GM18519 (cell line): ENCODE measurements around the gene RNF213.
"Not testable (repeated sequence)": the region's sequence is repeated elsewhere in the genome, so short reads cannot be mapped to it uniquely, and the experiment has no call there.

ENCODE experiments used
- ATAC-seq: cut with Tn5 transposase; IDR thresholded peaks from one replicate; pipeline ENCODE4 v1.9.1; 2021; ENCODE audit warnings: mild to moderate bottlenecking, moderate library complexity; ENCODE audit not compliant: unreplicated experiment, low FRiP score

The RNF213 gene

GRCh38 chr17:80289616-80290015 lies 29.0 kb downstream of the RNF213 start:
- no peak for ATAC-seq

GRCh38 chr17:80290156-80290555 lies 29.5 kb downstream of the RNF213 start:
- ATAC-seq = no peak

- ATAC-seq = no peak
These were observed 30.6 kb downstream of the RNF213 start for GRCh38 chr17:80291260-80291659.

GRCh38 chr17:80291691-80292487 lies 31.2 kb downstream of the RNF213 start:
- no peak for ATAC-seq

- no peak for ATAC-seq
These were observed 31.9 kb downstream of the RNF213 start for GRCh38 chr17:80292521-80292971.

GRCh38 chr17:80294210-80294609 lies 33.6 kb downstream of the RNF213 start:
- ATAC-seq = no peak

GRCh38 chr17:80294653-80295052 lies 34.0 kb downstream of the RNF213 start:
- ATAC-seq = no peak

GRCh38 chr17:80295146-80295545 lies 34.5 kb downstream of the RNF213 start:
- ATAC-seq = no peak

- no peak for ATAC-seq
These were observed 34.9 kb downstream of the RNF213 start for GRCh38 chr17:80295559-80295958.

- ATAC-seq = no peak
These were observed 35.6 kb downstream of the RNF213 start for GRCh38 chr17:80296221-80296620.

- ATAC-seq = no peak
These were observed 37.4 kb downstream of the RNF213 start for GRCh38 chr17:80297996-80298560.

GRCh38 chr17:80299350-80300100 lies 38.9 kb downstream of the RNF213 start:
- not testable (repeated sequence) for ATAC-seq

GRCh38 chr17:80300756-80301155 lies 40.1 kb downstream of the RNF213 start:
- ATAC-seq = not testable (repeated sequence)

- ATAC-seq = no peak
These were observed 43.2 kb downstream of the RNF213 start for GRCh38 chr17:80303824-80304223.

GRCh38 chr17:80307994-80308691 lies 47.5 kb downstream of the RNF213 start:
- ATAC-seq = no peak

- ATAC-seq = no peak
These were observed 48.3 kb downstream of the RNF213 start for GRCh38 chr17:80308692-80309517.

- no peak for ATAC-seq
These were observed 50.7 kb downstream of the RNF213 start for GRCh38 chr17:80311216-80311827.

GRCh38 chr17:80312621-80313135 lies 52.0 kb downstream of the RNF213 start:
- ATAC-seq = no peak

- ATAC-seq = no peak
These were observed 52.6 kb downstream of the RNF213 start for GRCh38 chr17:80313160-80313829.
